ENCODE measurements around the gene CPA3. TPM values are rescaled to one million over a fixed set of nuclear protein-coding genes. Genes with fewer than 3 reads are reported as not detected.

The CPA3 gene
- total and polyA plus RNA-seq, 4 donors, result 0.42 to 8.6 (median 1.9) TPM; not detected in 1

DNA sequence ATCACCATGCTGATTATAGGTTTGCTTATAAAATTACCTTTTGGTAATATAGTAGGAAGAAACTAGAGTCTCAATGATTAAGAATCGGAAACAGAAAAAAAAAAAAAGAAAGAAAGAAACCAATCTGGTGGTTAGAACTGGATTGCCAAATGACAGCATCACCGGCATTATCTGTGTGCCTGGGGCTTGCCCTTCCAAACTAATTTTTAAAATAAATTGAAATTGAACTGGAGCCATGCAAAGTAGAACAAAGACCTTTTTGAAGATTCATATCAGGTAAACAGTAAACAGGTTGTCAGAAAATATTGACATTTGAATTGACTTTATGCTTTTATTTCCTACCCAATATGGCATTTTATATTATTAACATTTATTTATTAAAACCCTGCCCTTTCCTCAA, 48.7 kb upstream of the CPA3 start:
- Histone ChIP-seq H3K9me3 (ENCODE audit: control insufficient read depth in 4 of 4, low read length in 3 of 4) (no peaks in the 10 kb centered on the region), H3K27me3 (ENCODE audit: control insufficient read depth in 4 of 4, insufficient read depth in 4 of 4, low read length in 3 of 4) (no peaks in the 10 kb centered on the region), H3K36me3 (ENCODE audit: control insufficient read depth in 4 of 4, insufficient read depth in 3 of 4, low read depth in 1 of 4, low read length in 3 of 4) (no peaks in the 10 kb centered on the region), H3K4me1 (ENCODE audit: control insufficient read depth in 4 of 4, insufficient read depth in 4 of 4, low read length in 3 of 4) (no peaks in the 10 kb centered on the region), H3K4me3 (ENCODE audit: low read depth in 1 of 3, low read length in 3 of 3) (no peak overlapping the region), H3K27ac (ENCODE audit: low read depth in 1 of 2, low read length in 2 of 2) (no peak overlapping the region), H3K9ac (ENCODE audit: low read depth in 1 of 2, low read length in 2 of 2) (no peak overlapping the region)
- DNase-seq (ENCODE audit: low spot score), result no peak
- 88% methylated on average over 2 of the region's 2 CpGs for WGBS
- no peak for TF ChIP-seq CTCF (IDR thresholded peaks at IDR 0.05; ENCODE audit: low read depth, low read length, missing input control)
- TF ChIP-seq NR2F2 (IDR thresholded peaks at IDR 0.05), result no peak
- no peak for TF ChIP-seq RXRA (IDR thresholded peaks at IDR 0.05)
- TF ChIP-seq YY1 (IDR thresholded peaks at IDR 0.05), result no peak

GRCh38 chr3:148816981-148817525, 48.0 kb upstream of the CPA3 start:
- TF ChIP-seq YY1 (IDR thresholded peaks at IDR 0.05), result no peak
- no peaks in the 10 kb centered on the region for H3K27me3 ChIP-seq (ENCODE audit: control insufficient read depth in 4 of 4, insufficient read depth in 4 of 4, low read length in 3 of 4)
- 75% methylated on average over 3 of the region's 3 CpGs for WGBS

GRCh38 chr3:148820361-148821245, 44.5 kb upstream of the CPA3 start:
- no peak for DNase-seq (ENCODE audit: low spot score)
- Histone ChIP-seq H3K9ac (ENCODE audit: low read depth in 1 of 2, low read length in 2 of 2) (no peak overlapping the region), H3K4me3 (ENCODE audit: low read depth in 1 of 3, low read length in 3 of 3) (no peak overlapping the region), H3K9me3 (ENCODE audit: control insufficient read depth in 4 of 4, low read length in 3 of 4) (peaks cover 0 to 2% (median 0%) of the 10 kb centered on the region in 4 donors), H3K4me1 (ENCODE audit: control insufficient read depth in 4 of 4, insufficient read depth in 4 of 4, low read length in 3 of 4) (no peaks in the 10 kb centered on the region), H3K36me3 (ENCODE audit: control insufficient read depth in 4 of 4, insufficient read depth in 3 of 4, low read depth in 1 of 4, low read length in 3 of 4) (no peaks in the 10 kb centered on the region), H3K27ac (ENCODE audit: low read depth in 1 of 2, low read length in 2 of 2) (no peak overlapping the region), H3K27me3 (ENCODE audit: control insufficient read depth in 4 of 4, insufficient read depth in 4 of 4, low read length in 3 of 4) (no peaks in the 10 kb centered on the region)
- 72% methylated on average over 7 of the region's 7 CpGs for WGBS
- TF ChIP-seq, protein P1, sequence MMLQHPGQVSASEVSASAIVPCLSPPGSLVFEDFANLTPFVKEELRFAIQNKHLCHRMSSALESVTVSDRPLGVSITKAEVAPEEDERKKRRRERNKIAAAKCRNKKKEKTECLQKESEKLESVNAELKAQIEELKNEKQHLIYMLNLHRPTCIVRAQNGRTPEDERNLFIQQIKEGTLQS (IDR thresholded peaks at IDR 0.05), result no peak
- no peak for TF ChIP-seq CTCF (IDR thresholded peaks at IDR 0.05; ENCODE audit: low read depth, low read length, missing input control)
- no peak for TF ChIP-seq GABPA (IDR thresholded peaks at IDR 0.05 in 1 of 2, conservative IDR thresholded peaks at IDR 0.05 in 1 of 2)
- no peak for TF ChIP-seq MAX (IDR thresholded peaks at IDR 0.05)
- TF ChIP-seq YY1 (IDR thresholded peaks at IDR 0.05), result no peak
- TF ChIP-seq EGR1 (IDR thresholded peaks at IDR 0.05; ENCODE audit: low read depth in 2 of 2), result no peak
- TF ChIP-seq HNF4A (conservative IDR thresholded peaks at IDR 0.05), result no peak

More at GRCh38 chr3:148816981-148817525, 48.0 kb upstream of the CPA3 start:
- DNase-seq (ENCODE audit: low spot score), result no peak
- H3K27ac ChIP-seq (ENCODE audit: low read depth in 1 of 2, low read length in 2 of 2), result no peak overlapping the region
- H3K4me1 ChIP-seq (ENCODE audit: control insufficient read depth in 4 of 4, insufficient read depth in 4 of 4, low read length in 3 of 4), result no peaks in the 10 kb centered on the region
- H3K9ac ChIP-seq (ENCODE audit: low read depth in 1 of 2, low read length in 2 of 2), result no peak overlapping the region
- H3K4me3 ChIP-seq (ENCODE audit: low read depth in 1 of 3, low read length in 3 of 3), result no peak overlapping the region
- H3K9me3 ChIP-seq (ENCODE audit: control insufficient read depth in 4 of 4, low read length in 3 of 4), result peaks cover 0 to 1% (median 0%) of the 10 kb centered on the region in 4 donors
- no peaks in the 10 kb centered on the region for H3K36me3 ChIP-seq (ENCODE audit: control insufficient read depth in 4 of 4, insufficient read depth in 3 of 4, low read depth in 1 of 4, low read length in 3 of 4)

All from liver (tissue), 9 donors.